B cell (primary cell): ENCODE data around the gene LRBA. TPM values are rescaled to one million over a fixed set of nuclear protein-coding genes. Genes with fewer than 3 reads are reported as not detected.

Experiments used
- ATAC-seq: fragments of 200-7000 bp; cut with Tn5 transposase; one replicate; pipeline ENCODE4 v1.10.0; 2021; ENCODE audit warnings: low read depth, mild to moderate bottlenecking, moderate number of reproducible peaks, moderate library complexity
- CTCF ChIA-PET: fragments of 350-600 bp; sonication (Branson Sonifier 250); formaldehyde crosslinking; loops from one replicate; lab custom pipeline; 2021; ENCODE audit warnings: antibody characterized with exemption, inconsistent platforms; lab: Charles Lee
- POLR2A ChIA-PET: fragments of 350-600 bp; sonication (Branson Sonifier 250); formaldehyde crosslinking; loops from one replicate; lab custom pipeline; 2021; ENCODE audit warnings: antibody characterized with exemption; lab: Charles Lee
- DNase-seq: peaks from one replicate; pipeline ENCODE4 v3.0.0; 2013
- H2AFZ ChIP-seq: 2 replicates; pipeline ENCODE4 v1.6.1; 2012; ENCODE audit warnings: mild to moderate bottlenecking, low read depth, low read length; ENCODE audit not compliant: insufficient read depth, poor library complexity, severe bottlenecking
- H3K27ac ChIP-seq, 2 donors: 1 replicate in 1 of 2; 2 replicates in 1 of 2; pipeline ENCODE4 v1.5.1; 2012 to 2013; ENCODE audit warnings: low read length in 2 of 2, mild to moderate bottlenecking in 2 of 2, moderate library complexity in 1 of 2
- H3K27me3 ChIP-seq, 4 experiments: fragments of 200-600 bp in 1 of 4; sonication (generic) in 1 of 4; replicated peaks in 1 of 4; 1 replicate in 2 of 4; 2 replicates in 2 of 4; pipeline versions ENCODE4 v1.6.1 to v1.7.0; 2013 to 2016; ENCODE audit warnings: low read length in 3 of 4, mild to moderate bottlenecking in 2 of 4, mixed read lengths in 1 of 4, moderate library complexity in 1 of 4; ENCODE audit not compliant: insufficient read depth in 4 of 4, control insufficient read depth in 3 of 4; ENCODE audit errors: control extremely low read depth in 1 of 4
- H3K36me3 ChIP-seq, 2 experiments: replicated peaks in 1 of 2; 1 replicate in 1 of 2; 2 replicates in 1 of 2; pipeline versions ENCODE4 v1.6.1 to v1.7.1; 2013; ENCODE audit warnings: low read length in 1 of 2; ENCODE audit not compliant: insufficient read depth in 2 of 2, control insufficient read depth in 1 of 2; ENCODE audit errors: control extremely low read depth in 1 of 2, extremely low read depth in 1 of 2
- H3K4me1 ChIP-seq, 2 donors: fragments of 200-600 bp in 1 of 2; sonication (generic) in 1 of 2; 1 replicate in 1 of 2; 2 replicates in 1 of 2; pipeline versions ENCODE4 v1.5.1 to v1.6.1; 2013 to 2017; ENCODE audit warnings: low read length in 2 of 2; ENCODE audit not compliant: control insufficient read depth in 2 of 2, insufficient read depth in 2 of 2
- H3K4me2 ChIP-seq: replicated peaks from 2 replicates; pipeline ENCODE3; 2012; ENCODE audit warnings: mild to moderate bottlenecking, low read depth, low read length; ENCODE audit not compliant: poor library complexity, severe bottlenecking
- H3K4me3 ChIP-seq, 5 experiments: fragments of 200-600 bp in 1 of 5; sonication (generic) in 1 of 5; 1 replicate in 3 of 5; 2 replicates in 2 of 5; pipeline versions ENCODE4 v1.5.1 to v1.7.0; 2011 to 2016; ENCODE audit warnings: low read length in 4 of 5, mild to moderate bottlenecking in 4 of 5, low read depth in 2 of 5, control low read depth in 1 of 5, moderate library complexity in 1 of 5; ENCODE audit not compliant: insufficient read depth in 1 of 5; ENCODE audit errors: control extremely low read depth in 1 of 5, extremely low read depth in 1 of 5
- H3K79me2 ChIP-seq: fragments of 200-600 bp; sonication (generic); one replicate; pipeline ENCODE4 v1.6.0; 2016; ENCODE audit warnings: low read length; ENCODE audit not compliant: control insufficient read depth, insufficient read depth
- H3K9ac ChIP-seq: fragments of 200-600 bp; sonication (generic); 2 replicates; pipeline ENCODE4 v1.6.1; 2017; ENCODE audit warnings: mild to moderate bottlenecking, low read length, moderate library complexity
- H3K9me3 ChIP-seq, 3 donors: one replicate each; pipeline versions ENCODE4 v1.6.1 to v1.7.1; 2013; ENCODE audit warnings: low read length in 2 of 3; ENCODE audit not compliant: control insufficient read depth in 2 of 3, insufficient read depth in 1 of 3; ENCODE audit errors: control extremely low read depth in 1 of 3
- H4K20me1 ChIP-seq: 2 replicates; pipeline ENCODE4 v1.6.0; 2012; ENCODE audit warnings: mild to moderate bottlenecking, low read length; ENCODE audit not compliant: insufficient read depth, control insufficient read depth, poor library complexity, severe bottlenecking
- H3K27ac Mint-ChIP-seq: one replicate; pipeline ENCODE4 v1.8.0; 2021; ENCODE audit warnings: mixed read lengths
- H3K27me3 Mint-ChIP-seq: one replicate; pipeline ENCODE4 v1.8.0; 2021; ENCODE audit warnings: mixed read lengths
- H3K4me1 Mint-ChIP-seq: one replicate; pipeline ENCODE4 v1.8.0; 2021; ENCODE audit warnings: mixed read lengths
- H3K4me3 Mint-ChIP-seq: one replicate; pipeline ENCODE4 v1.8.0; 2021; ENCODE audit warnings: mixed read lengths
- H3K9me3 Mint-ChIP-seq: one replicate; pipeline ENCODE4 v1.8.0; 2022; ENCODE audit warnings: mixed read lengths; ENCODE audit not compliant: insufficient read depth
- EZH2 ChIP-seq: IDR thresholded peaks from 2 replicates; pipeline ENCODE4 v1.6.1; 2012; ENCODE audit warnings: borderline replicate concordance, low read depth, mild to moderate bottlenecking, moderate library complexity, low read length; ENCODE audit not compliant: insufficient read depth, poor library complexity, severe bottlenecking
- WGBS: methylation state at CpG from one replicate; pipeline ENCODE4 v1.1.5; 2013; ENCODE audit warnings: missing lambda C conversion rate; ENCODE audit not compliant: insufficient coverage; 5-methylcytosine and 5-hydroxymethylcytosine counted together
- intact Hi-C: fragments of 100-400 bp; cut with micrococcal nuclease; formaldehyde crosslinking; loops from one replicate; pipeline ENCODE4 v1.10.0; 2022
- polyA plus RNA-seq: library from polyadenylated mRNA; depleted of rRNA; stranded (reverse); fragments of >200 nt; gene quantifications from 2 replicates; pipeline ENCODE4 v1.2.3, GENCODE V29; 2012
- total RNA-seq, 2 donors: library from RNA; stranded (reverse); fragments of 120-200 nt in 1 of 2; gene quantifications; 1 replicate in 1 of 2; 2 replicates in 1 of 2; pipeline versions ENCODE4 v1.2.3 to v1.2.4, GENCODE V29; 2013 to 2022
- TF ChIP-seq, protein P1 (sequence below): fragments of 200-600 bp; IDR thresholded peaks from one replicate; pipeline ENCODE4 v1.8.0; 2022; ENCODE audit warnings: antibody characterized with exemption, mild to moderate bottlenecking

Gene LRBA
- total and polyA plus RNA-seq, 2 donors (not counting 1 experiment from before 2014, with no cell fraction given) = 17.5 to 86.7 TPM

DNA sequence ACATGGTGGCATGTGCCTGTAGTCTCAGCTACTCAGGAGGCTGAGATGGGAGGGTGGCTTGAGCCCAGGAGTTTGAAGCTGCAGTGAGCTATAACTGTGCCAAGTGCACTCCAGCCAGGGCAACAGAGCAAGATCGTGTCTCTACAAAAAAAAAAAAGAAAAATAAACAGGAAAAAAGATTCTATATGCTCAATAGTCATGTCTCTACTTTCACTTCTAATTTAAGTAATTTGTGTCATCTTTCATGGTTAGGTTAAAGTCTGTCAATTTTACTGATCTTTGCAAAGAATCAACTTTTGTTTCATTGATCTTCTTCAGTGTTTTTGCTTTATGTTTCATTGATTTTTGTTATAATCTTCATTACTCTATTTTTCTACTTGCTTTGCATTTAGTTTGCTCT lies 539.3 kb downstream of the LRBA start:
- Mint-ChIP-seq H3K9me3 (peaks cover 3% of the 10 kb centered on the region), H3K27ac (no peak overlapping the region), H3K27me3 (no peaks in the 10 kb centered on the region), H3K4me1 (peaks cover 3% of the 10 kb centered on the region), H3K4me3 (no peak overlapping the region)
- Histone ChIP-seq H3K4me1 (no peaks in the 10 kb centered on the region), H3K27ac (no peak overlapping the region), H3K4me2 (no peak overlapping the region), H3K9me3 (no peaks in the 10 kb centered on the region), H3K27me3 (no peaks in the 10 kb centered on the region), H4K20me1 (no peaks in the 10 kb centered on the region), H3K4me3 (no peak overlapping the region), H3K36me3 (no peaks in the 10 kb centered on the region), H2AFZ (no peak overlapping the region), H3K79me2 (no peaks in the 10 kb centered on the region), H3K9ac (no peak overlapping the region)
- DNase-seq = no peak
- ChIA-PET CTCF (no interaction called here), POLR2A (no interaction called here)
- intact Hi-C loops = no loop called here
- no peak for TF ChIP-seq EZH2
- TF ChIP-seq, protein P1, sequence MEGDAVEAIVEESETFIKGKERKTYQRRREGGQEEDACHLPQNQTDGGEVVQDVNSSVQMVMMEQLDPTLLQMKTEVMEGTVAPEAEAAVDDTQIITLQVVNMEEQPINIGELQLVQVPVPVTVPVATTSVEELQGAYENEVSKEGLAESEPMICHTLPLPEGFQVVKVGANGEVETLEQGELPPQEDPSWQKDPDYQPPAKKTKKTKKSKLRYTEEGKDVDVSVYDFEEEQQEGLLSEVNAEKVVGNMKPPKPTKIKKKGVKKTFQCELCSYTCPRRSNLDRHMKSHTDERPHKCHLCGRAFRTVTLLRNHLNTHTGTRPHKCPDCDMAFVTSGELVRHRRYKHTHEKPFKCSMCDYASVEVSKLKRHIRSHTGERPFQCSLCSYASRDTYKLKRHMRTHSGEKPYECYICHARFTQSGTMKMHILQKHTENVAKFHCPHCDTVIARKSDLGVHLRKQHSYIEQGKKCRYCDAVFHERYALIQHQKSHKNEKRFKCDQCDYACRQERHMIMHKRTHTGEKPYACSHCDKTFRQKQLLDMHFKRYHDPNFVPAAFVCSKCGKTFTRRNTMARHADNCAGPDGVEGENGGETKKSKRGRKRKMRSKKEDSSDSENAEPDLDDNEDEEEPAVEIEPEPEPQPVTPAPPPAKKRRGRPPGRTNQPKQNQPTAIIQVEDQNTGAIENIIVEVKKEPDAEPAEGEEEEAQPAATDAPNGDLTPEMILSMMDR = no peak
- WGBS = no CpG with 5 or more reads among the region's 1 CpG
- no peak for ATAC-seq

DNA sequence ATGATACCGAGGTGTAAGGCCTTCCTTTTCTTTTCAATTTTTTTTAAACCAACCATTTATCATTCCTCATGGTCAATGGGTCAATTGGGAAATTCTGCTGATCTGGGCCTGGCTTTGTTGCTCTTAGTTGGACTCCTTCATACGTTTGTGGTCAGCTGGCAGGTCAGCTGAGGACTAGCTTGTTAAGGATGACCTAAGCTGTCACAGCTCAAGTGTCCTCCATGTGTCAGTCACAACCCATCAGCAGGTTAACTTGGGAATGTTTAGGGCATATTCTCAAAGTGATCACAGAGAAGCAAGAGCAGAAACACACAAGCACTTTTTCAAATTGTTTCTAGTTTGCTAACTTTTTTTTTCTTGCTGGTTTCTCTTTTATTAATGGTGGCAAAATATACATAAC lies 550.6 kb downstream of the LRBA start:
- no peaks in the 10 kb centered on the region for H3K79me2 ChIP-seq
- Mint-ChIP-seq H3K9me3 (no peaks in the 10 kb centered on the region), H3K27me3 (no peaks in the 10 kb centered on the region), H3K4me1 (no peaks in the 10 kb centered on the region), H3K4me3 (no peak overlapping the region), H3K27ac (no peak overlapping the region)
- H3K4me1 ChIP-seq = no peaks in the 10 kb centered on the region
- H3K4me3 ChIP-seq = no peak overlapping the region
- H3K9me3 ChIP-seq = no peaks in the 10 kb centered on the region
- CTCF ChIA-PET = no interaction called here
- intact Hi-C loops = no loop called here
- H3K4me2 ChIP-seq = no peak overlapping the region
- WGBS = 80% methylated on average over 1 of the region's 2 CpGs
- DNase-seq (no peak), ATAC-seq (no peak)
- peaks cover 0 to 4% of the 10 kb centered on the region in 2 experiments for H3K36me3 ChIP-seq
- H3K9ac ChIP-seq = no peak overlapping the region
- no peak overlapping the region for H2AFZ ChIP-seq
- no peaks in the 10 kb centered on the region for H3K27me3 ChIP-seq
- H3K27ac ChIP-seq = no peak overlapping the region
- no peaks in the 10 kb centered on the region for H4K20me1 ChIP-seq
- POLR2A ChIA-PET = no interaction called here
- no peak for TF ChIP-seq EZH2
- TF ChIP-seq, protein P1 = no peak
